SK-N-SH (cell line): ENCODE measurements around the gene GLG1.

ENCODE experiments used
- JUND ChIP-seq: IDR thresholded peaks from 2 replicates; pipeline ENCODE4 v1.4.0; 2012
- NRF1 ChIP-seq: IDR thresholded peaks from 2 replicates; pipeline ENCODE4 v1.6.1; 2012; ENCODE audit warnings: low read depth, mild to moderate bottlenecking, low read length
- TF ChIP-seq, protein P1 (sequence below): fragments of 200-600 bp; sonication (generic); IDR thresholded peaks from 2 replicates; pipeline ENCODE4 v1.6.1; 2017; ENCODE audit warnings: antibody characterized with exemption, mild to moderate bottlenecking, moderate library complexity
- TF ChIP-seq, protein P2 (sequence below): fragments of 150-350 bp; IDR thresholded peaks from 2 replicates; pipeline ENCODE4 v1.6.1; 2017; ENCODE audit warnings: antibody characterized with exemption, low read length, low read depth, borderline replicate concordance
- TF ChIP-seq, protein P3 (sequence below): IDR thresholded peaks from 2 replicates; pipeline ENCODE4 v1.4.0; 2012; ENCODE audit warnings: low read depth
- TF ChIP-seq, protein P4 (sequence below): IDR thresholded peaks from 2 replicates; pipeline ENCODE4 v1.4.0; 2012; ENCODE audit warnings: low read depth, borderline replicate concordance

DNA sequence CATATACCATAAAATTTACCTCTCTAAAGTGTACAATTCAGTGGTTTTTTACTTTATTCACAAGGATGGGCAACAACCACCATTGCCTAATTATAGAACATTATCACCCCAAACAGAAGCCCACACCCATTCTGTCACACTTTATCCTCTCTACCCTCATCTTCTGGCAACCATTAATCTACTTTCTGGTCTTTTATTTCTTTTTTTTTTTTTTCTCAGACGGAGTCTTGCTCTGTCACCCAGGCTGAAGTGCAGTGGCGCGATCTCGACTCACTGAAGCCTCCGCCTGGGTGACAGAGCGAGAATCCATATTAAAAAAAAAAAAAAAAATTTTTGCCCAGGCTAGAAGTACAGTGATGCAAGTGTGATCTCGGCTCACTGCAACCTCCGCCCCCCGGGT is 95.0 kb downstream of the GLG1 start:
- TF ChIP-seq, protein P1, sequence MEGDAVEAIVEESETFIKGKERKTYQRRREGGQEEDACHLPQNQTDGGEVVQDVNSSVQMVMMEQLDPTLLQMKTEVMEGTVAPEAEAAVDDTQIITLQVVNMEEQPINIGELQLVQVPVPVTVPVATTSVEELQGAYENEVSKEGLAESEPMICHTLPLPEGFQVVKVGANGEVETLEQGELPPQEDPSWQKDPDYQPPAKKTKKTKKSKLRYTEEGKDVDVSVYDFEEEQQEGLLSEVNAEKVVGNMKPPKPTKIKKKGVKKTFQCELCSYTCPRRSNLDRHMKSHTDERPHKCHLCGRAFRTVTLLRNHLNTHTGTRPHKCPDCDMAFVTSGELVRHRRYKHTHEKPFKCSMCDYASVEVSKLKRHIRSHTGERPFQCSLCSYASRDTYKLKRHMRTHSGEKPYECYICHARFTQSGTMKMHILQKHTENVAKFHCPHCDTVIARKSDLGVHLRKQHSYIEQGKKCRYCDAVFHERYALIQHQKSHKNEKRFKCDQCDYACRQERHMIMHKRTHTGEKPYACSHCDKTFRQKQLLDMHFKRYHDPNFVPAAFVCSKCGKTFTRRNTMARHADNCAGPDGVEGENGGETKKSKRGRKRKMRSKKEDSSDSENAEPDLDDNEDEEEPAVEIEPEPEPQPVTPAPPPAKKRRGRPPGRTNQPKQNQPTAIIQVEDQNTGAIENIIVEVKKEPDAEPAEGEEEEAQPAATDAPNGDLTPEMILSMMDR = no peak
- TF ChIP-seq, protein P2, sequence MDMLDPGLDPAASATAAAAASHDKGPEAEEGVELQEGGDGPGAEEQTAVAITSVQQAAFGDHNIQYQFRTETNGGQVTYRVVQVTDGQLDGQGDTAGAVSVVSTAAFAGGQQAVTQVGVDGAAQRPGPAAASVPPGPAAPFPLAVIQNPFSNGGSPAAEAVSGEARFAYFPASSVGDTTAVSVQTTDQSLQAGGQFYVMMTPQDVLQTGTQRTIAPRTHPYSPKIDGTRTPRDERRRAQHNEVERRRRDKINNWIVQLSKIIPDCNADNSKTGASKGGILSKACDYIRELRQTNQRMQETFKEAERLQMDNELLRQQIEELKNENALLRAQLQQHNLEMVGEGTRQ = no peak
- TF ChIP-seq NRF1 (no peak), JUND (no peak)
- TF ChIP-seq, protein P3, sequence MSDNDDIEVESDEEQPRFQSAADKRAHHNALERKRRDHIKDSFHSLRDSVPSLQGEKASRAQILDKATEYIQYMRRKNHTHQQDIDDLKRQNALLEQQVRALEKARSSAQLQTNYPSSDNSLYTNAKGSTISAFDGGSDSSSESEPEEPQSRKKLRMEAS = no peak
- TF ChIP-seq, protein P4, sequence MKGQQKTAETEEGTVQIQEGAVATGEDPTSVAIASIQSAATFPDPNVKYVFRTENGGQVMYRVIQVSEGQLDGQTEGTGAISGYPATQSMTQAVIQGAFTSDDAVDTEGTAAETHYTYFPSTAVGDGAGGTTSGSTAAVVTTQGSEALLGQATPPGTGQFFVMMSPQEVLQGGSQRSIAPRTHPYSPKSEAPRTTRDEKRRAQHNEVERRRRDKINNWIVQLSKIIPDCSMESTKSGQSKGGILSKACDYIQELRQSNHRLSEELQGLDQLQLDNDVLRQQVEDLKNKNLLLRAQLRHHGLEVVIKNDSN = no peak
